Measurements from ENCODE around the gene USP7.

GRCh38 chr16:8892101-8892575 lies 71.6 kb downstream of the USP7 start:
- TF ChIP-seq, protein P1, sequence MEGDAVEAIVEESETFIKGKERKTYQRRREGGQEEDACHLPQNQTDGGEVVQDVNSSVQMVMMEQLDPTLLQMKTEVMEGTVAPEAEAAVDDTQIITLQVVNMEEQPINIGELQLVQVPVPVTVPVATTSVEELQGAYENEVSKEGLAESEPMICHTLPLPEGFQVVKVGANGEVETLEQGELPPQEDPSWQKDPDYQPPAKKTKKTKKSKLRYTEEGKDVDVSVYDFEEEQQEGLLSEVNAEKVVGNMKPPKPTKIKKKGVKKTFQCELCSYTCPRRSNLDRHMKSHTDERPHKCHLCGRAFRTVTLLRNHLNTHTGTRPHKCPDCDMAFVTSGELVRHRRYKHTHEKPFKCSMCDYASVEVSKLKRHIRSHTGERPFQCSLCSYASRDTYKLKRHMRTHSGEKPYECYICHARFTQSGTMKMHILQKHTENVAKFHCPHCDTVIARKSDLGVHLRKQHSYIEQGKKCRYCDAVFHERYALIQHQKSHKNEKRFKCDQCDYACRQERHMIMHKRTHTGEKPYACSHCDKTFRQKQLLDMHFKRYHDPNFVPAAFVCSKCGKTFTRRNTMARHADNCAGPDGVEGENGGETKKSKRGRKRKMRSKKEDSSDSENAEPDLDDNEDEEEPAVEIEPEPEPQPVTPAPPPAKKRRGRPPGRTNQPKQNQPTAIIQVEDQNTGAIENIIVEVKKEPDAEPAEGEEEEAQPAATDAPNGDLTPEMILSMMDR (conservative IDR thresholded peaks at IDR 0.05; ENCODE audit: low read depth, low read length) = no peak
- no peak for TF ChIP-seq EZH2 (IDR thresholded peaks at IDR 0.05; ENCODE audit: borderline replicate concordance, low read depth, low read length, poor library complexity, severe bottlenecking)
